ENCODE measurements around the gene TRIML2.
"Not testable (repeated sequence)": the region's sequence is repeated elsewhere in the genome, so short reads cannot be mapped to it uniquely, and the experiment has no call there.

The TRIML2 gene

GRCh38 chr4:188107931-188108843, 1.2 kb downstream of the TRIML2 start:
- DNase-seq (ENCODE audit: low spot score), result peak; percentile 39

- no peak for DNase-seq (ENCODE audit: low spot score)
Measured at GRCh38 chr4:188106454-188106853, 2.9 kb downstream of the TRIML2 start.

- peak; percentile 8 for DNase-seq (ENCODE audit: low spot score)
Measured at GRCh38 chr4:188092824-188093223, 16.6 kb downstream of the TRIML2 start.

GRCh38 chr4:188086858-188087257, 22.5 kb downstream of the TRIML2 start:
- no peak for DNase-seq (ENCODE audit: low spot score)

GRCh38 chr4:188082796-188083195, 26.6 kb downstream of the TRIML2 start:
- DNase-seq (ENCODE audit: low spot score), result no peak

- DNase-seq (ENCODE audit: low spot score), result no peak
Measured at GRCh38 chr4:188078116-188078515, 31.3 kb downstream of the TRIML2 start.

GRCh38 chr4:188076169-188076568, 33.2 kb downstream of the TRIML2 start:
- no peak for DNase-seq (ENCODE audit: low spot score)

GRCh38 chr4:188061083-188061482, 48.3 kb downstream of the TRIML2 start:
- DNase-seq (ENCODE audit: low spot score), result no peak

GRCh38 chr4:188053302-188053701, 56.1 kb downstream of the TRIML2 start:
- no peak for DNase-seq (ENCODE audit: low spot score)

- DNase-seq (ENCODE audit: low spot score), result no peak
Measured at GRCh38 chr4:188046657-188047056, 62.7 kb downstream of the TRIML2 start.

GRCh38 chr4:188045461-188045860, 63.9 kb downstream of the TRIML2 start:
- not testable (repeated sequence) for DNase-seq (ENCODE audit: low spot score)

- DNase-seq (ENCODE audit: low spot score), result no peak
Measured at GRCh38 chr4:188043154-188043553, 66.2 kb downstream of the TRIML2 start.

- no peak for DNase-seq (ENCODE audit: low spot score)
Measured at GRCh38 chr4:188042191-188042590, 67.2 kb downstream of the TRIML2 start.

- DNase-seq (ENCODE audit: low spot score), result no peak
Measured at GRCh38 chr4:188041721-188042120, 67.7 kb downstream of the TRIML2 start.
